B cell (primary cell): ENCODE results near the gene NEK5.

Source experiments
- EZH2 ChIP-seq: IDR thresholded peaks from 2 replicates; pipeline ENCODE4 v1.6.1; 2012; ENCODE audit warnings: borderline replicate concordance, low read depth, mild to moderate bottlenecking, moderate library complexity, low read length; ENCODE audit not compliant: insufficient read depth, poor library complexity, severe bottlenecking
- TF ChIP-seq, protein P1 (sequence below): fragments of 200-600 bp; IDR thresholded peaks from one replicate; pipeline ENCODE4 v1.8.0; 2022; ENCODE audit warnings: antibody characterized with exemption, mild to moderate bottlenecking

DNA sequence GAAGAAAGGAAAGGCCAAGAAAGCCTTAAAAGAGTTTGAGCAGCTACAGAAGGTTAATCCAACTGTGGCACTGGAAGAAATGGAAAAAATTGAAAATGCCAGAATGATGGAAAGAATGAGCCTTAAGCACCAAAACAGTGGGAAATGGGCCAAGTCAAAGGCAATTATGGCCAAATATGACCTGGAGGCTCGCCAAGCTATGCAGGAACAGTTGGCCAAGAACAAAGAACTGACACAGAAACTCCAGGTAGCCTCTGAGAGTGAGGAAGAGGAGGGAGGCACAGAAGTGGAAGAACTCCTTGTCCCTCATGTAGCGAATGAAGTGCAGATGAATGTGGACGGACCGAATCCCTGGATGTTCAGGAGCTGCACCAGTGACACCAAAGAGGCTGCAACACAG lies 99.3 kb downstream of the NEK5 start:
- TF ChIP-seq, protein P1, sequence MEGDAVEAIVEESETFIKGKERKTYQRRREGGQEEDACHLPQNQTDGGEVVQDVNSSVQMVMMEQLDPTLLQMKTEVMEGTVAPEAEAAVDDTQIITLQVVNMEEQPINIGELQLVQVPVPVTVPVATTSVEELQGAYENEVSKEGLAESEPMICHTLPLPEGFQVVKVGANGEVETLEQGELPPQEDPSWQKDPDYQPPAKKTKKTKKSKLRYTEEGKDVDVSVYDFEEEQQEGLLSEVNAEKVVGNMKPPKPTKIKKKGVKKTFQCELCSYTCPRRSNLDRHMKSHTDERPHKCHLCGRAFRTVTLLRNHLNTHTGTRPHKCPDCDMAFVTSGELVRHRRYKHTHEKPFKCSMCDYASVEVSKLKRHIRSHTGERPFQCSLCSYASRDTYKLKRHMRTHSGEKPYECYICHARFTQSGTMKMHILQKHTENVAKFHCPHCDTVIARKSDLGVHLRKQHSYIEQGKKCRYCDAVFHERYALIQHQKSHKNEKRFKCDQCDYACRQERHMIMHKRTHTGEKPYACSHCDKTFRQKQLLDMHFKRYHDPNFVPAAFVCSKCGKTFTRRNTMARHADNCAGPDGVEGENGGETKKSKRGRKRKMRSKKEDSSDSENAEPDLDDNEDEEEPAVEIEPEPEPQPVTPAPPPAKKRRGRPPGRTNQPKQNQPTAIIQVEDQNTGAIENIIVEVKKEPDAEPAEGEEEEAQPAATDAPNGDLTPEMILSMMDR: no peak
- no peak for TF ChIP-seq EZH2
